Esophagus squamous epithelium (tissue), 4 donors: ENCODE results near the gene DUSP10.

ENCODE experiments used
- POLR2A ChIP-seq, 4 donors: fragments of 450-650 bp; IDR thresholded peaks; one replicate each; pipeline ENCODE4 v1.6.1; 2017; ENCODE audit warnings: antibody characterized with exemption in 4 of 4, mild to moderate bottlenecking in 4 of 4, moderate library complexity in 3 of 4
- TF ChIP-seq, protein P1 (sequence below), 6 experiments: fragments of 450-650 bp in 4 of 6; fragments of 200-600 bp in 2 of 6; sonication (generic) in 2 of 6; IDR thresholded peaks; one replicate each; pipeline ENCODE4 v1.5.1; 2016 to 2019; ENCODE audit warnings: antibody characterized with exemption in 6 of 6, mild to moderate bottlenecking in 4 of 6, moderate library complexity in 4 of 6

DNA sequence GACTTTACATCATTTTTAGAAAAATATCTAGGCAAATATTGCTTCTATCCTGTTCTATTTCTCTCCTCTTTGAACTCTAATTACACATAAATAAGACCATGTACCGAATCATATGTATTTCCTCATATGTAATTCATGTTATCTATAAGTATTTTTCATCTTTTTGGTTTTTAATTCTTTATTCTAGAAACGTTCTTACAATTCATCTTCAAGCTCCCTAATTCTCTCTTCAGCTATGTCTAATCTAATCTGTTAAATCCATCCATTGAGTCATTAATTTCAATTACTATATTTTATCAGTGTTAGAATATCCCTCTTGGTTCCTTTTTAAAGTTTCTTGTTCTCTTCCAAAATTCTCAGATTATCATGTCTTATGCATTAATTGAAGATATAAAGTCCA, 61.8 kb downstream of the DUSP10 start:
- TF ChIP-seq, protein P1, sequence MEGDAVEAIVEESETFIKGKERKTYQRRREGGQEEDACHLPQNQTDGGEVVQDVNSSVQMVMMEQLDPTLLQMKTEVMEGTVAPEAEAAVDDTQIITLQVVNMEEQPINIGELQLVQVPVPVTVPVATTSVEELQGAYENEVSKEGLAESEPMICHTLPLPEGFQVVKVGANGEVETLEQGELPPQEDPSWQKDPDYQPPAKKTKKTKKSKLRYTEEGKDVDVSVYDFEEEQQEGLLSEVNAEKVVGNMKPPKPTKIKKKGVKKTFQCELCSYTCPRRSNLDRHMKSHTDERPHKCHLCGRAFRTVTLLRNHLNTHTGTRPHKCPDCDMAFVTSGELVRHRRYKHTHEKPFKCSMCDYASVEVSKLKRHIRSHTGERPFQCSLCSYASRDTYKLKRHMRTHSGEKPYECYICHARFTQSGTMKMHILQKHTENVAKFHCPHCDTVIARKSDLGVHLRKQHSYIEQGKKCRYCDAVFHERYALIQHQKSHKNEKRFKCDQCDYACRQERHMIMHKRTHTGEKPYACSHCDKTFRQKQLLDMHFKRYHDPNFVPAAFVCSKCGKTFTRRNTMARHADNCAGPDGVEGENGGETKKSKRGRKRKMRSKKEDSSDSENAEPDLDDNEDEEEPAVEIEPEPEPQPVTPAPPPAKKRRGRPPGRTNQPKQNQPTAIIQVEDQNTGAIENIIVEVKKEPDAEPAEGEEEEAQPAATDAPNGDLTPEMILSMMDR (IDR thresholded peaks at IDR 0.05) = no peak
- no peak for TF ChIP-seq POLR2A (IDR thresholded peaks at IDR 0.05)
